HFFc6 (cell line): ENCODE results near the gene C6orf136. TPM values are rescaled to one million over a fixed set of nuclear protein-coding genes. Genes with fewer than 3 reads are reported as not detected.

Source experiments
- DNase-seq: peaks from one replicate; pipeline ENCODE4 v3.0.0-alpha.2; 2018
- H3K27ac Mint-ChIP-seq: 2 replicates; pipeline ENCODE4 v1.8.0; 2020; ENCODE audit warnings: mild to moderate bottlenecking, mixed read lengths
- H3K27me3 Mint-ChIP-seq: 2 replicates; pipeline ENCODE4 v1.8.0; 2021; ENCODE audit warnings: mild to moderate bottlenecking, moderate library complexity, mixed read lengths; ENCODE audit not compliant: insufficient read depth
- H3K36me3 Mint-ChIP-seq: 2 replicates; pipeline ENCODE4 v1.8.0; 2021; ENCODE audit warnings: low read depth, mixed read lengths
- H3K4me1 Mint-ChIP-seq: 2 replicates; pipeline ENCODE4 v1.8.0; 2020; ENCODE audit warnings: low read depth, mixed read lengths
- H3K4me3 Mint-ChIP-seq: 2 replicates; pipeline ENCODE4 v1.8.0; 2020; ENCODE audit warnings: mild to moderate bottlenecking, moderate library complexity, mixed read lengths
- H3K9me3 Mint-ChIP-seq: 2 replicates; pipeline ENCODE4 v1.8.0; 2020; ENCODE audit warnings: mild to moderate bottlenecking, mixed read lengths
- total RNA-seq, 6 experiments: library from RNA; stranded (reverse); fragmentation: NEBNext Ultra II Directional; extraction: Animal tissue kit (Norgen Biotek cat#: 25700); gene quantifications; 2 replicates in 1 of 6; 3 replicates in 5 of 6; pipeline ENCODE4 v1.2.3, GENCODE V29; 2021
- TF ChIP-seq, protein P1 (sequence below): fragments of 200-600 bp; sonication (generic); IDR thresholded peaks from 2 replicates; pipeline ENCODE4 v1.5.0; 2021; ENCODE audit warnings: antibody characterized with exemption, mild to moderate bottlenecking

Gene C6orf136
- total RNA-seq, 6 experiments from 2014 or later, result 12.0 to 19.2 (median 16.4) TPM

DNA sequence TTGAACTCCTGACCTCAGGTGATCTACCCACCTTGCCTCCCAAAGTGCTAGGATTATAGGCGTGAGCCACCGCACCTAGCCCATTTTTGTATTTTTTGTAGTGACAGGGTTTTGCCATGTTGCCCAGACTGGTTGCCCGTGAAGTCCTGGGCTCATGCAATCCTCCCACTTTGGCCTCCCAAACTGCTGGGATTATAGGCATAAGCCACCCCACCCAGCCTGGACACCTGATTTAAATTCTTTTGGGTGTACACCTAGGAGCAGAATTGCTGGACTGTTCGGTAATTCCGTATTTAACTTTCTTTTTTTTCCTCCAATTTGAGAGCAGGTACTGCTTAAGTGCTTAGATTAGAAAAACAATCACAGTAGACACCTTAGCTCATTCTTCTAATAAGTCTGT is 49.5 kb downstream of the C6orf136 start:
- H3K4me1 Mint-ChIP-seq, result peaks cover 19% of the 10 kb centered on the region
- no peak overlapping the region for H3K27ac Mint-ChIP-seq
- DNase-seq, result no peak
- no peaks in the 10 kb centered on the region; the same call in 1 of the 2 replicates for H3K36me3 Mint-ChIP-seq
- no peaks in the 10 kb centered on the region for H3K27me3 Mint-ChIP-seq
- no peak overlapping the region for H3K4me3 Mint-ChIP-seq
- no peaks in the 10 kb centered on the region for H3K9me3 Mint-ChIP-seq
- TF ChIP-seq, protein P1, sequence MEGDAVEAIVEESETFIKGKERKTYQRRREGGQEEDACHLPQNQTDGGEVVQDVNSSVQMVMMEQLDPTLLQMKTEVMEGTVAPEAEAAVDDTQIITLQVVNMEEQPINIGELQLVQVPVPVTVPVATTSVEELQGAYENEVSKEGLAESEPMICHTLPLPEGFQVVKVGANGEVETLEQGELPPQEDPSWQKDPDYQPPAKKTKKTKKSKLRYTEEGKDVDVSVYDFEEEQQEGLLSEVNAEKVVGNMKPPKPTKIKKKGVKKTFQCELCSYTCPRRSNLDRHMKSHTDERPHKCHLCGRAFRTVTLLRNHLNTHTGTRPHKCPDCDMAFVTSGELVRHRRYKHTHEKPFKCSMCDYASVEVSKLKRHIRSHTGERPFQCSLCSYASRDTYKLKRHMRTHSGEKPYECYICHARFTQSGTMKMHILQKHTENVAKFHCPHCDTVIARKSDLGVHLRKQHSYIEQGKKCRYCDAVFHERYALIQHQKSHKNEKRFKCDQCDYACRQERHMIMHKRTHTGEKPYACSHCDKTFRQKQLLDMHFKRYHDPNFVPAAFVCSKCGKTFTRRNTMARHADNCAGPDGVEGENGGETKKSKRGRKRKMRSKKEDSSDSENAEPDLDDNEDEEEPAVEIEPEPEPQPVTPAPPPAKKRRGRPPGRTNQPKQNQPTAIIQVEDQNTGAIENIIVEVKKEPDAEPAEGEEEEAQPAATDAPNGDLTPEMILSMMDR, result no peak

DNA sequence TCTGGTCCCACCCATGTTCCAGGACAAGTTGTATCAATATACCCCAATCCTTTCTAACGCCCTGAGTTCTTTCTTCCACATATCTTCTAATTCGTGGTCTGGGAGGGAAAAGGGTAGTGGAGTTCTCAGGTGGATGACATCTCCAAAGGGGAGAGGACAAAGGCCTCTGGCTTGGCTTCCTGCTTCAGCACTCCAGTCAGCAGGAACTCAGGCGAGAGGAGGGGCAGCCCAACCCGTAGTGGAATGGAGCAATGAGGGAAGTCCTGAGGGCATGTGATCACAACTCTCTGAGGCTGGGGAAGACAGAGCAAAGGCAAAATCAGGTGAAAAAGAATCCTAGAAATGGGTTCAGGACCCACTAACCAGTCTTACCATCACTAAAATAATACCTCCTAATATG is 53.4 kb downstream of the C6orf136 start:
- H3K9me3 Mint-ChIP-seq, result no peaks in the 10 kb centered on the region
- peaks cover 1% of the 10 kb centered on the region; the same call in 1 of the 2 replicates for H3K4me1 Mint-ChIP-seq
- H3K4me3 Mint-ChIP-seq, result no peak overlapping the region
- H3K27ac Mint-ChIP-seq, result no peak overlapping the region
- TF ChIP-seq, protein P1, result no peak
- no peaks in the 10 kb centered on the region for H3K27me3 Mint-ChIP-seq
- H3K36me3 Mint-ChIP-seq, result peaks cover 17% of the 10 kb centered on the region
- no peak for DNase-seq

Other genes with a start within 250 kb of the C6orf136 start
- gene HLA-E, start 157.6 kb upstream of the C6orf136 start, total RNA-seq, result 100 to 1,000 TPM; 122 to 131 (median 126) TPM
- gene GNL1, start 90.6 kb upstream of the C6orf136 start, total RNA-seq, result 10 to 100 TPM; 56.9 to 65.6 (median 61.9) TPM
- gene PRR3, start 89.8 kb upstream of the C6orf136 start, total RNA-seq, result 10 to 100 TPM in 5 of 6 experiments, 1 to 10 TPM in 1; 9.8 to 14.0 (median 12.3) TPM
- 10 to 100 TPM; 51.3 to 69.3 (median 63.1) TPM for gene ABCF1, start 75.7 kb upstream of the C6orf136 start, total RNA-seq
- gene PPP1R10, start 29.9 kb upstream of the C6orf136 start, total RNA-seq, result 10 to 100 TPM; 62.4 to 75.4 (median 71.2) TPM
- gene MRPS18B, start 29.3 kb upstream of the C6orf136 start, total RNA-seq, result 10 to 100 TPM; 50.7 to 63.4 (median 56.1) TPM
- gene ATAT1, start 20.3 kb upstream of the C6orf136 start, total RNA-seq, result 1 to 10 TPM; 5.2 to 9.3 (median 5.9) TPM
- gene DHX16, start 25.9 kb downstream of the C6orf136 start, total RNA-seq, result 10 to 100 TPM; 33.7 to 36.7 (median 35.5) TPM
- 100 to 1,000 TPM; 135 to 149 (median 141) TPM for gene PPP1R18, start 39.5 kb downstream of the C6orf136 start, total RNA-seq
- 10 to 100 TPM; 16.3 to 35.1 (median 31.1) TPM for gene NRM, start 43.9 kb downstream of the C6orf136 start, total RNA-seq
- gene MDC1, start 70.1 kb downstream of the C6orf136 start, total RNA-seq, result 10 to 100 TPM; 18.4 to 31.9 (median 28.1) TPM
- gene TUBB, start 73.2 kb downstream of the C6orf136 start, total RNA-seq, result 1,000 to 10,000 TPM; 1,052 to 1,712 (median 1,589) TPM
- gene FLOT1, start 95.6 kb downstream of the C6orf136 start, total RNA-seq, result 100 to 1,000 TPM; 218 to 286 (median 236) TPM
- gene IER3, start 97.4 kb downstream of the C6orf136 start, total RNA-seq, result 10 to 100 TPM; 38.1 to 62.4 (median 60.2) TPM
- 10 to 100 TPM; 28.0 to 42.5 (median 31.6) TPM for gene DDR1, start 237.4 kb downstream of the C6orf136 start, total RNA-seq